K562 (cell line): ENCODE data around the gene FAM43B. TPM values are rescaled to one million over a fixed set of nuclear protein-coding genes. Genes with fewer than 3 reads are reported as not detected.
"Not testable (repeated sequence)": the region's sequence is repeated elsewhere in the genome, so short reads cannot be mapped to it uniquely, and the experiment has no call there.

Source experiments
- ARID1B ChIP-seq: fragments of 450-650 bp; IDR thresholded peaks from 2 replicates; pipeline ENCODE4 v1.6.1; 2016; ENCODE audit warnings: antibody characterized with exemption, mild to moderate bottlenecking, inconsistent platforms
- MAFG ChIP-seq: fragments of 450-650 bp; conservative IDR thresholded peaks from 2 replicates; pipeline ENCODE4 v1.6.1; 2016; ENCODE audit warnings: missing genetic modification characterization, missing compliant biosample characterization
- MEF2D ChIP-seq: conservative IDR thresholded peaks from 2 replicates; pipeline ENCODE4 v1.6.1; 2016; ENCODE audit warnings: low read depth, missing genetic modification characterization, missing compliant biosample characterization
- PTRF ChIP-seq: fragments of 450-650 bp; IDR thresholded peaks from 2 replicates; pipeline ENCODE4 v1.6.1; 2016; ENCODE audit warnings: mild to moderate bottlenecking, missing genetic modification characterization, missing compliant biosample characterization
- RFX7 ChIP-seq: fragments of 250-450 bp; sonication (Bioruptor Pico); IDR thresholded peaks from 2 replicates; pipeline ENCODE4 v1.5.1; 2021; ENCODE audit warnings: mild to moderate bottlenecking
- SMAD4 ChIP-seq: fragments of 250-450 bp; sonication (Bioruptor Pico); conservative IDR thresholded peaks from 2 replicates; pipeline ENCODE4 v1.8.0; 2021; ENCODE audit warnings: inconsistent platforms, mild to moderate bottlenecking, moderate library complexity
- ZNF318 ChIP-seq, 2 experiments: fragments of 450-650 bp; IDR thresholded peaks; 2 replicates each; pipeline ENCODE4 v1.6.1; 2016; ENCODE audit warnings: mild to moderate bottlenecking in 2 of 2, borderline replicate concordance in 1 of 2, low read depth in 1 of 2, moderate library complexity in 1 of 2
- ZNF740 ChIP-seq, 3 experiments: fragments of 200-800 bp in 1 of 3; sonication (Bioruptor generic) in 1 of 3; sonication (generic) in 1 of 3; formaldehyde crosslinking in 1 of 3; IDR thresholded peaks; 2 replicates each; pipeline versions ENCODE4 v1.6.1 to v1.8.0; 2016 to 2022; ENCODE audit warnings: mild to moderate bottlenecking in 2 of 3, missing compliant biosample characterization in 2 of 3, missing genetic modification characterization in 2 of 3, missing genetic modification reagents in 1 of 3
- polyA plus RNA-seq, 8 experiments: library from polyadenylated mRNA; depleted of rRNA in 4 of 8; stranded (reverse) in 5 of 8; unstranded in 3 of 8; fragments of >200 nt; fragmentation: Nextera tagmentation in 2 of 8; fragmentation: Illumina TruSeq in 1 of 8; extraction: Ambion mirVana in 2 of 8; extraction: Trizol in 1 of 8; gene quantifications; 2 replicates each; pipeline versions ENCODE4 v1.2.1 to v1.2.3, GENCODE V29; 2011 to 2014; ENCODE audit warnings: inconsistent platforms in 1 of 8, missing spikeins in 1 of 8
- total RNA-seq, 7 experiments: library from RNA; depleted of rRNA in 6 of 7; stranded (reverse); fragments of >200 nt in 6 of 7; fragmentation: Illumina TruSeq in 2 of 7; extraction: Trizol in 2 of 7; gene quantifications; 2 replicates each; pipeline versions ENCODE4 v1.2.1 to v1.2.3, GENCODE V29; 2011 to 2021; ENCODE audit warnings: low replicate concordance in 1 of 7
- TF ChIP-seq, protein P1 (sequence below): fragments of 200-800 bp; sonication (Bioruptor generic); IDR thresholded peaks from 2 replicates; pipeline ENCODE4 v1.6.1; 2016; ENCODE audit warnings: missing genetic modification characterization, missing compliant biosample characterization
- TF ChIP-seq, protein P2 (sequence below): sonication (generic); IDR thresholded peaks from 2 replicates; pipeline ENCODE4 v1.6.1; 2016

Gene FAM43B
- total and polyA plus RNA-seq, 9 of the 15 experiments (the other 6 are each of a cell fraction or from before 2014, with no cell fraction given), result not detected

- TF ChIP-seq ZNF740 (CRISPR knock-in tag; IDR thresholded peaks at IDR 0.05), result not testable (repeated sequence)
- TF ChIP-seq ZNF740 (tag; IDR thresholded peaks at IDR 0.05), result peak in 1 of 2 experiments; percentile 53; a peak in 1 of 4 replicates
- peak; percentile 75; the same call in 1 of the 2 replicates for TF ChIP-seq RFX7
- TF ChIP-seq, protein P1, sequence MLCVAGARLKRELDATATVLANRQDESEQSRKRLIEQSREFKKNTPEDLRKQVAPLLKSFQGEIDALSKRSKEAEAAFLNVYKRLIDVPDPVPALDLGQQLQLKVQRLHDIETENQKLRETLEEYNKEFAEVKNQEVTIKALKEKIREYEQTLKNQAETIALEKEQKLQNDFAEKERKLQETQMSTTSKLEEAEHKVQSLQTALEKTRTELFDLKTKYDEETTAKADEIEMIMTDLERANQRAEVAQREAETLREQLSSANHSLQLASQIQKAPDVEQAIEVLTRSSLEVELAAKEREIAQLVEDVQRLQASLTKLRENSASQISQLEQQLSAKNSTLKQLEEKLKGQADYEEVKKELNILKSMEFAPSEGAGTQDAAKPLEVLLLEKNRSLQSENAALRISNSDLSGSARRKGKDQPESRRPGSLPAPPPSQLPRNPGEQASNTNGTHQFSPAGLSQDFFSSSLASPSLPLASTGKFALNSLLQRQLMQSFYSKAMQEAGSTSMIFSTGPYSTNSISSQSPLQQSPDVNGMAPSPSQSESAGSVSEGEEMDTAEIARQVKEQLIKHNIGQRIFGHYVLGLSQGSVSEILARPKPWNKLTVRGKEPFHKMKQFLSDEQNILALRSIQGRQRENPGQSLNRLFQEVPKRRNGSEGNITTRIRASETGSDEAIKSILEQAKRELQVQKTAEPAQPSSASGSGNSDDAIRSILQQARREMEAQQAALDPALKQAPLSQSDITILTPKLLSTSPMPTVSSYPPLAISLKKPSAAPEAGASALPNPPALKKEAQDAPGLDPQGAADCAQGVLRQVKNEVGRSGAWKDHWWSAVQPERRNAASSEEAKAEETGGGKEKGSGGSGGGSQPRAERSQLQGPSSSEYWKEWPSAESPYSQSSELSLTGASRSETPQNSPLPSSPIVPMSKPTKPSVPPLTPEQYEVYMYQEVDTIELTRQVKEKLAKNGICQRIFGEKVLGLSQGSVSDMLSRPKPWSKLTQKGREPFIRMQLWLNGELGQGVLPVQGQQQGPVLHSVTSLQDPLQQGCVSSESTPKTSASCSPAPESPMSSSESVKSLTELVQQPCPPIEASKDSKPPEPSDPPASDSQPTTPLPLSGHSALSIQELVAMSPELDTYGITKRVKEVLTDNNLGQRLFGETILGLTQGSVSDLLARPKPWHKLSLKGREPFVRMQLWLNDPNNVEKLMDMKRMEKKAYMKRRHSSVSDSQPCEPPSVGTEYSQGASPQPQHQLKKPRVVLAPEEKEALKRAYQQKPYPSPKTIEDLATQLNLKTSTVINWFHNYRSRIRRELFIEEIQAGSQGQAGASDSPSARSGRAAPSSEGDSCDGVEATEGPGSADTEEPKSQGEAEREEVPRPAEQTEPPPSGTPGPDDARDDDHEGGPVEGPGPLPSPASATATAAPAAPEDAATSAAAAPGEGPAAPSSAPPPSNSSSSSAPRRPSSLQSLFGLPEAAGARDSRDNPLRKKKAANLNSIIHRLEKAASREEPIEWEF, result 0 out of 2 replicates have a peak, but pooled peaks have one; percentile 57
- peak; percentile 76; the same call in 1 of the 2 replicates for TF ChIP-seq MEF2D (tag)
- TF ChIP-seq MAFG (tag), result peak; percentile 27; the same call in 1 of the 2 replicates
- TF ChIP-seq SMAD4 (CRISPR knock-in tag), result peak; percentile 42; the same call in 1 of the 2 replicates
- TF ChIP-seq, protein P2, sequence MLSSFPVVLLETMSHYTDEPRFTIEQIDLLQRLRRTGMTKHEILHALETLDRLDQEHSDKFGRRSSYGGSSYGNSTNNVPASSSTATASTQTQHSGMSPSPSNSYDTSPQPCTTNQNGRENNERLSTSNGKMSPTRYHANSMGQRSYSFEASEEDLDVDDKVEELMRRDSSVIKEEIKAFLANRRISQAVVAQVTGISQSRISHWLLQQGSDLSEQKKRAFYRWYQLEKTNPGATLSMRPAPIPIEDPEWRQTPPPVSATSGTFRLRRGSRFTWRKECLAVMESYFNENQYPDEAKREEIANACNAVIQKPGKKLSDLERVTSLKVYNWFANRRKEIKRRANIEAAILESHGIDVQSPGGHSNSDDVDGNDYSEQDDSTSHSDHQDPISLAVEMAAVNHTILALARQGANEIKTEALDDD, result peak; percentile 84
- peak; percentile 59; the same call in 1 of the 2 replicates for TF ChIP-seq PTRF (tag)
- TF ChIP-seq ARID1B, result peak; percentile 51; the same call in 1 of the 2 replicates
- TF ChIP-seq ZNF318 (IDR thresholded peaks at IDR 0.05; ENCODE audit: borderline replicate concordance in 1 of 2, low read depth in 1 of 2), result peak in 1 of 2 experiments; percentile 29; a peak in 1 of 4 replicates
Measured at GRCh38 chr1:20519609-20520262, 32.6 kb upstream of the FAM43B start (continued).
